Lower leg skin (tissue), 3 donors: ENCODE measurements around the gene ZNF133.

Source experiments
- CTCF ChIP-seq, 3 donors: fragments of 450-650 bp; IDR thresholded peaks; one replicate each; pipeline ENCODE4 v1.5.1; 2016; ENCODE audit warnings: antibody characterized with exemption in 3 of 3, mild to moderate bottlenecking in 3 of 3, moderate library complexity in 2 of 3
- POLR2A ChIP-seq, 2 donors: fragments of 450-650 bp; IDR thresholded peaks; one replicate each; pipeline ENCODE4 v1.6.1; 2016 to 2017; ENCODE audit warnings: antibody characterized with exemption in 2 of 2, mild to moderate bottlenecking in 1 of 2, moderate library complexity in 1 of 2

DNA sequence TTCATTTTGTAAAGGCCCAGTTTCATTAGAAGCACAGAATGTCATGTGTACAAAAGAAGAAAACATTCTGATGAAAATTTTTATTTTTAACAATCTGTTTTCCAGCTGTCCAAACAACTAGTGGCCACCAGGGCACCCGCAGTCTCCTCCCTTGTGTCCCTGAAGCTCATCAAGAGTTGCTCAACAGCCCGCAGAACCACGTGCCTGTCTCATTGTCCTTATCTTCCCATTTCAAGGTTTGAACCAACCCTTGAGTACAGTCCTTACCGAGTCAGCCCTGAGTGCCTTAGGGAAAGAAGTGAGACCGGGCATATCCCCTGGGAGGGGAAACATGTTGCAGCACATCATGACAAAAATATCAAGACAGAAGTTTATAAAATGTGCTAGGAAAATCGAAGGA is 15.9 kb upstream of the ZNF133 start:
- TF ChIP-seq CTCF (IDR thresholded peaks at IDR 0.05) (no peak), POLR2A (IDR thresholded peaks at IDR 0.05) (no peak)
